Measurements from ENCODE around the gene TXLNB.
"Not testable (repeated sequence)": the region's sequence is repeated elsewhere in the genome, so short reads cannot be mapped to it uniquely, and the experiment has no call there.

Gene TXLNB

DNA sequence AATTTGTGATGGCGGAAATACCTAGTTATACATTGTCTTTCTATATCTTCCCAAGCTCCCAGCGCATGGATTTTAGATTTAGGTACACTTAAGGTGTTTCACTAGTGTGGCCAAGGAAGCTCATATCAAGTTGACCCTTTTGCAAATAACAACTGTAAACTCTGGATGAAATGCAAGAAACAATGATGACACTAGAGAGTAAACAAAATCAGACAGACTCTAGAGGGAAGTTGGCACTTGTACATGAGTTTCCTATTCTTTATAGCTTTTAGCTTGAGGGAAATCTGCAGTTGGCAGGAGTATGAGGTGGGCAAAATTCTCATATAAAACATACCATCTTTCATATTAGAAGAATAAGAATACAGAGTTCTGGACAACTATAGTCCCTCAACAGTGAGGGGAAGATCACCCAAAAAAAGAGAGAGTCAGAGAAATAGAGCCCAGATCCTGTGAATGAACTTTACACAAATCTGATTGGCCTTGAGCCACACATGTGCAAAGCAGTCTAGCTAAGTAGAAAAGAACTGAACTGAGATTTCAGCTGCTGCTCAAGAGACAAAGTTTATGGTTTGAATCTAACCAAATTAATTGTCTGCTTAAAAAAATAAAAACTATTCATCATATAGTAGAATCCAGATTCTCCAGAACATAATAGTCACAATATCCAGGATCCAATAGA lies 26.1 kb downstream of the TXLNB start:
- no peak for DNase-seq

GRCh38 chr6:139262519-139263300 lies 29.1 kb downstream of the TXLNB start:
- DNase-seq, result no peak

DNA sequence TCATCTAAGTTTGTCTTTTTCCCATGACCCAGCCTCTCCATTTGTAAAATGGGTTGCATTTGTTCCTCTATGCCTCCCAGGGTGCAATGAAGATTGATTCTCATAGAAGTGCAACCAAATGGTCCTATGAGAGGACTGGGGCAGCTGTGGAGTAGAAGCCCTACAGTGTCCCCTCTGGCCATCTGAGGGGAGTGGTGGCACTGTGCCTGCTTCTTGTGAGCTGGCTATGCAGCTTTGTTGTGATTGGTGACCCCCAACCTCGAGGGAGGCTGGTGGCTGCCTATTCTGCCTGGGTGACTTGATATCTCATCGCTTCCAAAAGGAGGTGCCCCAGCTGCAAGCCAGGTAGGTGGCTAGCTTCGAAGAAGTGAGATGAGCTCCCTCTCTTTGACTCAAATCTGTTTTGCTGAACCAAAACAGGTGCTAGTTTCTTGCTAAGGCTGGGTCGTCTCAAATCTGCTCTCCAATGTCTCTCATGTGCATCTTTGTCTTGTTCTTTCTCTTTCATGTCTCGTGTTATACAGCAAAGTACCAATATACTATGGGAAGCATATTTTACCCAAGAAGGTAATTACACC lies 33.9 kb downstream of the TXLNB start:
- DNase-seq, result no peak

DNA sequence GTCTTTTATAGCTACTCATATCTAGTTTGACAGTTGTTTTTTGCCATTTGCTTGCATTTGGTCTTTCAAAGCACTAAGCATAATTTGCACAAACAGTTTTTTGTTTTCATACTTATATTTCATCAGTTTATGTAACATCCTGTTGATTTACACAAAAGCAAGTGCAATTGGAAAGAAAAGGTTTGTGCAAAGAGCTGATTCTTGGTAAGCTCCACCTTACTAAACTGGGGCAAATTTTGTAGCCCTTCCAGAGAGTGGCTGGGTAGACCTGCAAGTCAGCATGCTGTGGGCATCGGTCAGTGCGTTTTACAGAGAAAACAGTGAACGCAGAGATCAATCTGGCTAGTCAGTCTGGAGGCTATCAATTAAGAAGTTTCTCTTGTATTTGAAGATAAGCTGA lies 34.5 kb downstream of the TXLNB start:
- no peak for DNase-seq

DNA sequence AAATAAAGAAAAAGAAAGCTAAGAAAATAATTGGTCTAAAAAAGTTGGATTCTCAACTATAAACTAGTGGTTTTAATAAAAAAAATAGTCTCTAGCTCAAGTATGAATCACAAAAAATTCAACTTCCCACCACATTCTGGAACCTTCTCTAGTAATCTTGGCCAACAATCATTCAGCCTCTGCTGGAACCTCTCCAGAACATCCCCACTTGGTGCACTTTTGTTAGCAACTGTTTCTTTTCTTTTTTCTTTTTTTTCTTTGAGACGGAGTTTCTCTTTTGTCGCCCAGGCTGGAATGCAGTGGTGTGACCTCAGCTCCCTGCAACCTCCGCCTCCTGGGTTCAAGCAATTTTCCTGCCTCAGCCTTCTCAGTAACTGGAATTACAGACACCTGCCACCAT lies 35.7 kb downstream of the TXLNB start:
- no peak for DNase-seq

- DNase-seq, result no peak
Measured at GRCh38 chr6:139254196-139254595, 37.6 kb downstream of the TXLNB start.

DNA sequence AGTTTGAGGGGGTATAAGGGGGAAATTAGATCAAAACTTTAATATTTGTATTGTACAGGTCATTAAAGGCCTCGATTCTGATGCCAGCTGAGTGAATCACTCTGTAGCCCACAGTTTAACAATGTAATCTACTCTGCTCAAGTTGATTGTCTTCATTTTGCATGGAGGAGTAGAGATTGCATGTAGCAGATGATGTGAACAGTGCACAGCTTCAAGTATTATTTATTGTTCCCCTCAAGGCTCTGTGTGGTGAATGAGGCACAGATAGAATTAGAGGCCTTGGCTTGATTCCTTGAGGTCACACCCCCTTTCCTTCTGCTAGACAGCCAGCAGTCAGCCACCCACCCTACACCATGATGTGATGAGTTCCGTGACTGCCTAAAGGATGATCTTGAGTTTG lies 38.1 kb downstream of the TXLNB start:
- no peak for DNase-seq

GRCh38 chr6:139251691-139252390 lies 40.0 kb downstream of the TXLNB start:
- no peak for DNase-seq

DNA sequence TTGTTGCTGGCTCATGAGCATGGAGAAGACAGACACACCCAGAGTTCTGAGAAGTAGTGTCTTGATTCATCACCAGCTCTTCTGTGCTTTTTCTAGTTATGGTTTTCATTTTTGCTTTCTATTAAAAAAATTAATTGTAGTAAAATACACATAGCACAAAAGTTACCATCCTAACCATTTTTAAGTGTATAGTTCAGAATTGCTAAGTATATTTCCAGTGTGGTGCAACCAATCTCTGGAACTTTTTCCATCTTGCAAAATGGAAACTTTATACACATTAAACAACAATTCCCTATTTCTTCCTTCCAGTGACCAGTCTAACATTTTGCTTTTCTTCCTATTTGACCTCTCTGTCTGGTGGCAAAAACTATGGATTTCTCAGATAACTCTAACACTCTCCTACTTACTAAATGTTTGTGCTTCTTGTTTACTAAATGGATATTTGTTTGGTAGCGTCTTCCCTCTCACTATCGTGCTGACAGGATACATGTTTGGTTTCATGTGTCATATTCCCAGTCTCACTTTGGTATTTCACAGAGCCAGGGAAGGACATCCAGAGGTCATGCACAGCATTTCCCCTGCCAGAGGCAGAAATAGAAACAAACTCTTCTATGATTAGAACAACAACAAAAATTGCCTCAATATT lies 40.6 kb downstream of the TXLNB start:
- DNase-seq, result no peak

DNA sequence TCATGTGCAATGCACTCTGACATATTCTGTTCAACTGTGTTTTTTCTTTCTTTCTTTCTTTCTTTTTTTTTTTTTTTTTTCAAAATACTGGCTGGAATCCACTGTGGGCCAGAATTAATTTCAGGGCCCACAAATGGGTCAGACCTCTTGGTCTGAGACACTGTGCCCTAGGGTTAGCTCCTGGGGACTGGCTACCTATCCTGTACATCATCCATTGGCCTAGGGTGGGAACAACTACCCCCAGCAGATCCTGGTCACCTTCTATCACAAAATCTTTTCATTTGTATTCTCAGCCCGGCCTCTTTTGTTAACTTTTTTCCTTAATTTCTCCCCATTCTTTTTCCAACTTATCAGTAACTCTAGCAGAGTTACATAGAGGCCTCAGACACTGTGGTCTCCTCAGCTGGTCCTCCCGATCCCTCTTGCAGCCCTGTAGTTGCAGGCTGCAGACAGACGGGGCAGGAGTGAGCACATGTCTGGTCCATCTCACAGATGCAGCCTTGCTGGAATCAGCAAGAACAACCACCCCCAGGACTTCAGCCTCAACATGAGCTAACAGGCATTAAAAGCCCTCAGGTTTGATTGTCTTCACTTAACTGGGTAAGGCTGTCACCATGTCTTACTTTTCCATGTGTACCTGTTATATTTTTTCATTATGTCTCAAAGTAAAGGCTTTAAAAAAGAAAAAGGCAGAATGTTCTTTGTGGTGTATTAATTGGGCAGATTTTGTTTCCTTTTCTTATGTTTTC lies 41.3 kb downstream of the TXLNB start:
- no peak for DNase-seq

- no peak for DNase-seq
Measured at GRCh38 chr6:139249395-139249794, 42.4 kb downstream of the TXLNB start.

GRCh38 chr6:139248911-139249310 lies 42.9 kb downstream of the TXLNB start:
- DNase-seq, result no peak

DNA sequence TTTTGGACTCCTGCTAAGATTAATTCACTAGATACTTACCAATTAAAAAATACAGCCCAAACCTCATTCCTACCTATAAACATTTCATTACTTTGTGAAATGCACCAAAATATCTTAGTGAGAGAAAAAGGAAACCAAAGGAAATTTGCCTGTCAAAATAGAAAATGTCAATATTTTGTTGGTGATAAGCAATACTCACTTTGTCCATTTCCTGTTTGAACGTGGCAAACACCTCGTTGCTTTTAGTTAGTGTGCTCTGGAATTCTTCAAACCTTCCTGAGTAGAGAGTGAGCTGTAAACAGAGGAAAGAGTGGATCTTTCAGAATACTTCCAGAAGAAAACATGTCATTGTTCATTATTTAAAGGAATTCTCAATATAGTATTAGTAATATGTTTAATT lies 44.2 kb downstream of the TXLNB start:
- DNase-seq, result no peak

DNA sequence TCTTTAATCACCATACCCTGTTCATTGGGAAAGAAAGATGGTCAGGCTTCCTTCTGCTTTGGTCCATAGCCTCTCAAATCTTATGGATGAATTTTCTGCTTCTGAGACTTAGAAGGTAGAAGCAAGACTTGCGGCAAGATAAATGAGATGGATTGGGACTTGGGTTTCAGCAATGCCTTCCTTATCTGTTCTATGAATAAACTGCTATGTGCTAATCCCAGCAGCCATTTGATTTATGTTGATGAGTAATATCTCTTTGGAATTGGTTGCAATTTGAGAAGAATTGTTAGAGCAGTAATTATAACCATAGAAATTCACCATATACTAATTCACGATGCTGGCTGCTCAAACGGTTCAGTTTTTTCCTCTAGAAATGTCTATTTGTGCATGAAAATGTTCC lies 48.3 kb downstream of the TXLNB start:
- no peak for DNase-seq

DNA sequence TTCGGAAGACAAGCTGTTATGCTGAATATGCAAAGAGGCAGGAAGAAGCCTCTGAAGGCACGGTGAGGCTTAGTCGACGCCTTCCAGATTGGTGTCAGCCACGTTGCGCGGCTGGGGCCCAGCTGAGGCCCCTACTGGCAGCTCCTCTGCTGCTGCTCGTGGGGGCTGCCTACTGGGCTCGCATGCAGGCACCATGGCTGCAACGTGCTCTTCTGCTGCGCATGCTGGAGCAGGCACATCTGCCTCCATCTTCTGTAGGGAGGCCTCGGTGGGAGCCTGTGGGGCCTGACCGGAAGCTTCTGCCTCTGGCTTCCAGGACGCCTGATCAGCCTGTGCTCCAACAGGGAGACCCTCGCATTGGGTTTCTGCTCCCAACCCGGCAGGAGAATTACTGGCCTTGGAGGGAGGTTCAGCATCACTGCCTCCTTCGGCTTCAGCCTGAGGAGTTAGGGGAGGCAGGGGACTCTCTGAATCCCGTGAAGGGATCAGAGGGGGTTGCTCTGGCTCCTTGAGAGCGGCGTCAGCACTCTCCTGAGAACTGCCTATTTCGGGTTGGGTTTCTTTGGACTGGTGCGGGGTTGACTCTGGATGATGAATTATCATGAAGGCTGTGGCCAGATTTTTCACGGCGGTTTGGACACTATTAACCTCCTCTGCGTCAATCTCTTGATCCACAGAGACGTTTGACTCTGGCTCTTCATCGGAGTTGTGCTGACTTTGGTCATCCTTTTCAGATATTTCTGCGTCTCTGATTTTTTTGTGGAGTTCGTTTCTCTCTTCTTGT lies 49.1 kb downstream of the TXLNB start:
- DNase-seq, result no peak

GRCh38 chr6:139240161-139241010 lies 51.4 kb downstream of the TXLNB start:
- DNase-seq, result no peak

GRCh38 chr6:139239064-139239463 lies 52.7 kb downstream of the TXLNB start:
- no peak for DNase-seq

GRCh38 chr6:139236105-139236504 lies 55.7 kb downstream of the TXLNB start:
- no peak for DNase-seq

DNA sequence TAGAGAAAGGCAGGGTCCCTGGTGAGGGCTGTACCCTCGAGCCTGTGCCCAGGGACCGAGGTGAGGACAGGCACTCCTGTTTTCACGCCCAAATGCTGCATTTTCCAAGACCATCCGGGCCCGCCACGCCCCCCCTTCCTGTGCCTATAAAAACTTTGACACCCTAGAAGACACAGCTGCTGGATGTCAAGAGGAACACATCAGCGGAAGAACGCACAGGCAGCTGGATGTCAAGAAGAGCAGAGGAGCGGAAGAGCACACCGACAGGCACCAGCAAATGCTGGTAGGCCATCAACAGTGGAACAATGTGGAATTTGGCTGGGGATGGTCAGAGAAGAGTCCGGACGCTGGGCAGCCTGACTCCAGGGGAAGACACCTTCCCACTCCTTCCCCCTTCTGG lies 56.1 kb downstream of the TXLNB start:
- DNase-seq, result no peak

DNA sequence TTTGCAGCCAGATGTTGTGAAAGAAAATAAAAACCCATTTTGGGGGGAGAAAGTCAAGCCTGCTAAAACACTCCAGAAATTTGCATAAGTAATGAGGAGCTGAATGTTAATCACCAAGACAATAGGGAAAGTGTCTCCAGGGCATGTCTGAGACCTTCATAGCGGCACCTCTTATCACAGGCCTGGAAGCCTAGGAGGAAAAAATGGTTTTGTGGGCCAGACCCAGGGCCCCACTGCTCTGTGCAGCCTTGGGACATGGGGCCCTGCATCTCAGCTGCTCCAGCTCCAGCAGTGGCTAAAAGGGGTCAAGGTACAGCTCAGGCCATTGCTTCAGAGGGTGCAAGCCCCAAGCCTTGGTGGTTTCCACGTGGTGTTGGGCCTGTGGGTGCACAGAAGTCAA lies 57.6 kb downstream of the TXLNB start:
- DNase-seq, result not testable (repeated sequence)

DNA sequence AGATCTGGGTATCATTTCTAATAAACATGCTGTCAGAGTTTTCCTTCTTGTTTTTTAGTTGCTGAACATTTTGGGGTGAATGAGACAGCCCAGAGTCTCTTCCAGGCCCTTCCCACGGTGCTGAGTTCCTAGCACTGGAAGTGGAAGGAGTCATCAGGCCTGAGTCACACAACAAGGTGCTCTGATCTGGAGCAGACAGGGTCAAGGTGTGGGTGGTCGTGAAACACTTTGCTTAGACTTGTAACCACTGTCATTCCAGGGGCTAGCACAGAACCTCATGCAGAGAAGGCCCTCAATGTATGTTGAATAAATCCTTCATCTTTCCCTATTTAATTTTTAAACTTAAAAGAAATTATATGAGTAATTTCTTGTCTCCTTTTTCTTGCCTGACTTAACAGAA lies 60.6 kb downstream of the TXLNB start:
- DNase-seq, result no peak
